Measurements from ENCODE around the gene ROBO1. TPM values are rescaled to one million over a fixed set of nuclear protein-coding genes. Genes with fewer than 3 reads are reported as not detected.

The ROBO1 gene
- total RNA-seq, 4 donors from 2014 or later = 25.0 to 42.6 (median 35.7) TPM

GRCh38 chr3:79767194-79767904, 449 bp downstream of the ROBO1 start:
- Histone ChIP-seq H3K4me3 (peak overlapping the region in 1 of 4 donors; percentile 25), H3K27me3 (peaks cover 0 to 38% (median 0%) of the 10 kb centered on the region in 4 donors), H3K27ac (no peak overlapping the region), H3K36me3 (no peaks in the 10 kb centered on the region), H3K9me3 (no peaks in the 10 kb centered on the region), H3K4me1 (peaks cover 0 to 16% (median 0%) of the 10 kb centered on the region in 3 donors)
- intact Hi-C loops (cut with DNase I) = no loop called here
- no peak for DNase-seq
- no peak for TF ChIP-seq POLR2A (IDR thresholded peaks at IDR 0.05)
- WGBS, 2 donors = 2% methylated on average over 12 to 22 of the region's 26 CpGs

- H3K27ac ChIP-seq = no peak overlapping the region
- no peaks in the 10 kb centered on the region for H3K36me3 ChIP-seq
- no peaks in the 10 kb centered on the region for H3K9me3 ChIP-seq
- peaks cover 0 to 38% (median 0%) of the 10 kb centered on the region in 4 donors for H3K27me3 ChIP-seq
- H3K4me3 ChIP-seq = peak overlapping the region in 1 of 4 donors; percentile 25
- DNase-seq = no peak
- H3K4me1 ChIP-seq = peaks cover 0 to 16% (median 0%) of the 10 kb centered on the region in 3 donors
- TF ChIP-seq CTCF (IDR thresholded peaks at IDR 0.05) = no peak
- TF ChIP-seq POLR2A (IDR thresholded peaks at IDR 0.05) = no peak
- intact Hi-C loops (cut with DNase I) = no loop called here
- 6 to 8% methylated on average over 14 to 23 of the region's 42 CpGs for WGBS, 2 donors
Measured at GRCh38 chr3:79766496-79767193, 1.2 kb downstream of the ROBO1 start.

GRCh38 chr3:79765911-79766310, 1.9 kb downstream of the ROBO1 start:
- Histone ChIP-seq H3K27ac (no peak overlapping the region), H3K36me3 (no peaks in the 10 kb centered on the region), H3K27me3 (peaks cover 0 to 38% (median 0%) of the 10 kb centered on the region in 4 donors), H3K4me1 (peaks cover 0 to 16% (median 0%) of the 10 kb centered on the region in 3 donors), H3K9me3 (no peaks in the 10 kb centered on the region), H3K4me3 (no peak overlapping the region)
- intact Hi-C loops (cut with DNase I) = no loop called here
- DNase-seq = no peak
- TF ChIP-seq POLR2A (IDR thresholded peaks at IDR 0.05) (no peak), CTCF (IDR thresholded peaks at IDR 0.05) (no peak)
- 45 to 51% methylated on average over 3 to 5 of the region's 5 CpGs for WGBS, 2 donors

- peaks cover 0 to 3% (median 0%) of the 10 kb centered on the region in 3 donors for H3K4me1 ChIP-seq
- 57 to 58% methylated on average over 1 of the region's 1 CpG for WGBS, 2 donors
- no peaks in the 10 kb centered on the region for H3K9me3 ChIP-seq
- H3K4me3 ChIP-seq = no peak overlapping the region
- TF ChIP-seq POLR2A (IDR thresholded peaks at IDR 0.05) (no peak), CTCF (IDR thresholded peaks at IDR 0.05) (no peak)
- no peak overlapping the region for H3K27ac ChIP-seq
- no peaks in the 10 kb centered on the region for H3K36me3 ChIP-seq
- peaks cover 0 to 18% (median 0%) of the 10 kb centered on the region in 4 donors for H3K27me3 ChIP-seq
- intact Hi-C loops (cut with DNase I) = no loop called here
- no peak for DNase-seq
Measured at GRCh38 chr3:79761441-79761840, 6.4 kb downstream of the ROBO1 start.

GRCh38 chr3:79751703-79752102, 16.1 kb downstream of the ROBO1 start:
- H3K36me3 ChIP-seq = no peaks in the 10 kb centered on the region
- intact Hi-C loops (cut with DNase I) = no loop called here
- no peaks in the 10 kb centered on the region for H3K4me1 ChIP-seq
- no peak for DNase-seq
- TF ChIP-seq POLR2A (IDR thresholded peaks at IDR 0.05) (no peak), CTCF (IDR thresholded peaks at IDR 0.05) (no peak)
- H3K27ac ChIP-seq = no peak overlapping the region
- no peaks in the 10 kb centered on the region for H3K27me3 ChIP-seq
- WGBS, 2 donors = 36 to 53% methylated on average over 1 of the region's 1 CpG
- no peaks in the 10 kb centered on the region for H3K9me3 ChIP-seq
- H3K4me3 ChIP-seq = no peak overlapping the region
